ENCODE data around the gene VPS52. TPM values are rescaled to one million over a fixed set of nuclear protein-coding genes. Genes with fewer than 3 reads are reported as not detected.

The VPS52 gene
- total and polyA plus RNA-seq, 9 of the 15 experiments (the other 6 are each of a cell fraction or from before 2014, with no cell fraction given), result 24.4 to 103 (median 40.2) TPM

GRCh38 chr6:33201147-33201545 is 70.5 kb downstream of the VPS52 start (continued):
- no peak for TF ChIP-seq ZBTB8A (IDR thresholded peaks at IDR 0.05; ENCODE audit: partially characterized antibody)
- TF ChIP-seq ELF4 (CRISPR knock-in tag; IDR thresholded peaks at IDR 0.05), result no peak
- no peak for TF ChIP-seq ZBTB40 (IDR thresholded peaks at IDR 0.05)
- TF ChIP-seq ZBTB40 (CRISPR knock-in tag; IDR thresholded peaks at IDR 0.05), result no peak
- TF ChIP-seq TRIM24 (IDR thresholded peaks at IDR 0.05), result no peak
- TF ChIP-seq GABPB1 (CRISPR knock-in tag; IDR thresholded peaks at IDR 0.05), result no peak
- no peak for TF ChIP-seq ZBTB33 (CRISPR knock-in tag; IDR thresholded peaks at IDR 0.05)
- no peak for TF ChIP-seq HMGN3 (IDR thresholded peaks at IDR 0.05; ENCODE audit: borderline replicate concordance, extremely low read depth, insufficient read length, low read depth, low read length)
- no peak for TF ChIP-seq MBD1 (CRISPR knock-in tag; IDR thresholded peaks at IDR 0.05)
- TF ChIP-seq ZBTB17 (CRISPR knock-in tag; IDR thresholded peaks at IDR 0.05), result no peak; the same call in 1 of the 2 replicates
- no peak for TF ChIP-seq CBFA2T3 (IDR thresholded peaks at IDR 0.05)
- TF ChIP-seq MED1 (CRISPR knock-in tag; IDR thresholded peaks at IDR 0.05; ENCODE audit: borderline replicate concordance), result no peak
- no peak for TF ChIP-seq ZNF217 (CRISPR knock-in tag; IDR thresholded peaks at IDR 0.05)
- no peak for TF ChIP-seq HBP1 (CRISPR knock-in tag; IDR thresholded peaks at IDR 0.05)
- TF ChIP-seq ZEB2 (IDR thresholded peaks at IDR 0.05), result no peak
